WERI-Rb-1 (cell line): ENCODE data around the gene CACNA1I.

ENCODE experiments used
- DNase-seq: peaks from one replicate; pipeline ENCODE4 v3.0.0-alpha.2; 2020
- H3K27ac ChIP-seq: fragments of 250-450 bp; sonication (Bioruptor Pico); 2 replicates; pipeline ENCODE4 v1.5.1; 2020; ENCODE audit warnings: mild to moderate bottlenecking, moderate library complexity
- H3K27me3 ChIP-seq: fragments of 250-450 bp; sonication (Bioruptor Pico); 2 replicates; pipeline ENCODE4 v1.5.1; 2021; ENCODE audit warnings: mild to moderate bottlenecking, low read depth, moderate library complexity; ENCODE audit not compliant: insufficient read depth, severe bottlenecking
- H3K36me3 ChIP-seq: fragments of 250-450 bp; sonication (Bioruptor Pico); 2 replicates; pipeline ENCODE4 v1.5.1; 2020; ENCODE audit warnings: mild to moderate bottlenecking, moderate library complexity
- H3K4me3 ChIP-seq: 2 replicates; pipeline ENCODE4 v1.5.1; 2011; ENCODE audit warnings: low read depth, mild to moderate bottlenecking, control low read depth, low read length
- H3K9me3 ChIP-seq: fragments of 250-450 bp; sonication (Bioruptor Pico); 2 replicates; pipeline ENCODE4 v1.5.1; 2021; ENCODE audit warnings: mild to moderate bottlenecking, moderate library complexity; ENCODE audit not compliant: severe bottlenecking
- CTCF ChIP-seq: IDR thresholded peaks from 2 replicates; pipeline ENCODE4 v1.5.1; 2011; ENCODE audit warnings: low read depth, mild to moderate bottlenecking, control low read depth, inconsistent platforms, low read length

The CACNA1I gene

DNA sequence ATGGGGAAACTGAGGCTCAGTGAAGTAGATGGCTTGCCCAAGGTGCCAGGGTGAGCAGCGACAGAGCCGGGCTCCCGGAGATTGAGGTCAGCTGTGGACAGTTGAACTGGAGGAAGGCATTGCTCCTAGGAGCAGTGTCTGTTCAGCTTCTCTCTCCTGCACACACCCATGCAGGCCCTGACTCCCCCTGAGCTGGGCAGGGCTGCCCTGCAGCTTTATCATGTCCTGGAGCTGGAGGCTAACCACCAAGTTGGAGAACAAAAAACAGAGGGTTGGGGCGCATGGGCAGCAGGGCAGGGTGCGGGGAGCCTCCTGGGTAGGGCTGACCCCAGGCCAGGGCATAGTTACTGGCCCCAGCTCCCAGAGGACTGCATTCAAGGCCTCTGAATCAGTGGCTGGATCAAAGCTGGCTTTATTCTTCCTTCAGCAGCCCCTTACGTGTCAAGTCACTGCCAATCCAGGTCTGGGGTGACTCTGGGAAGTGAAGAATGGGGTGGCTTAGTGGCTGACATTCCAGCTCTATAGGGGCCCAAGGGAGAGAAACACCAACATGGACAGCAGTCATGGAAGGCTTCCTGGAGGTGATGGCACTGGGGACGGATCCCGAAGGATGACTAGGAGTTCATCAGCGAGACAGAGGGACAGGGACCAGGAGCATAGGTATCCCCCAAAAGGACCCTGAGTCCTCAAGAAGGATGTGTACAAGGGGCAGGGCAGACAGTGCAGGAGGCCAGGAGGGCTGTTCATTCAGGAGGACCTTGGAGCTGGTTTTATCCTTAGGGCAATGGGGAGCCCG is 83.8 kb downstream of the CACNA1I start:
- Histone ChIP-seq H3K9me3 (no peaks in the 10 kb centered on the region), H3K27me3 (no peaks in the 10 kb centered on the region)
- DNase-seq = no peak

DNA sequence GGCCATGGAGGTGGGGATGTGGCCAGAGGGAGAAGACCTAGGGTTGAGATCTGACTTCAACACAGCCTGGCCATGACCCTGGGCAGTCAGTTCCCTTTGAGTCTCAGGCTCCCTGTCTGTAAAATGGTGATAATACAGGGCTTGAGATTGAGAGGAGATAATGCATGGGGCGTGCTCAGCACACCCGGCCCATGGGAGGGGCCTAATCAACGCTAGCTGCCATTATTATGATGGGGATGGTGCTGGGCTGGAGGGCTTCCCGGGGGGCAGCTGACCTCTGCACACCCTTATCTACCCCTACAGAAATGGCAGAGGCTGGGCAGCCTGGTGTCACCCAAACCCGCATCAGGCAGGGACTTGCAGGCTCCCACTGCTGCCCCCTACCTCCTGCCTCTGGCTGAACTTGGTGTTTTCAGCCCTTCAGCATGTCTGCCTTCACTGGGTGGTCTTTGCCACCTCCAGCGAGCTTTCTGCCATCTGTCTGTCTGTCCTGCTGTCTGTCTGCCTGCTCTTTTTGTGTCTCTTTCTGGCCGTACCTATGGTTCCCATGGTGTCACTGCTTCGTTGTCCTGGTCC is 84.5 kb downstream of the CACNA1I start:
- H3K27me3 ChIP-seq = no peaks in the 10 kb centered on the region
- peak; percentile 28 for DNase-seq
- no peaks in the 10 kb centered on the region for H3K36me3 ChIP-seq
- TF ChIP-seq CTCF = peak; percentile 71
- no peak overlapping the region for H3K4me3 ChIP-seq
- H3K9me3 ChIP-seq = no peaks in the 10 kb centered on the region
- no peak overlapping the region for H3K27ac ChIP-seq

More for the DNA sequence above, 83.8 kb downstream of the CACNA1I start:
- Histone ChIP-seq H3K27ac (no peak overlapping the region), H3K4me3 (no peak overlapping the region), H3K36me3 (no peaks in the 10 kb centered on the region)
- TF ChIP-seq CTCF = no peak

GRCh38 chr22:39655831-39656230 is 85.3 kb downstream of the CACNA1I start:
- Histone ChIP-seq H3K9me3 (no peaks in the 10 kb centered on the region), H3K4me3 (no peak overlapping the region), H3K27me3 (no peaks in the 10 kb centered on the region), H3K36me3 (no peaks in the 10 kb centered on the region), H3K27ac (no peak overlapping the region)
- DNase-seq = no peak
- TF ChIP-seq CTCF = no peak

DNA sequence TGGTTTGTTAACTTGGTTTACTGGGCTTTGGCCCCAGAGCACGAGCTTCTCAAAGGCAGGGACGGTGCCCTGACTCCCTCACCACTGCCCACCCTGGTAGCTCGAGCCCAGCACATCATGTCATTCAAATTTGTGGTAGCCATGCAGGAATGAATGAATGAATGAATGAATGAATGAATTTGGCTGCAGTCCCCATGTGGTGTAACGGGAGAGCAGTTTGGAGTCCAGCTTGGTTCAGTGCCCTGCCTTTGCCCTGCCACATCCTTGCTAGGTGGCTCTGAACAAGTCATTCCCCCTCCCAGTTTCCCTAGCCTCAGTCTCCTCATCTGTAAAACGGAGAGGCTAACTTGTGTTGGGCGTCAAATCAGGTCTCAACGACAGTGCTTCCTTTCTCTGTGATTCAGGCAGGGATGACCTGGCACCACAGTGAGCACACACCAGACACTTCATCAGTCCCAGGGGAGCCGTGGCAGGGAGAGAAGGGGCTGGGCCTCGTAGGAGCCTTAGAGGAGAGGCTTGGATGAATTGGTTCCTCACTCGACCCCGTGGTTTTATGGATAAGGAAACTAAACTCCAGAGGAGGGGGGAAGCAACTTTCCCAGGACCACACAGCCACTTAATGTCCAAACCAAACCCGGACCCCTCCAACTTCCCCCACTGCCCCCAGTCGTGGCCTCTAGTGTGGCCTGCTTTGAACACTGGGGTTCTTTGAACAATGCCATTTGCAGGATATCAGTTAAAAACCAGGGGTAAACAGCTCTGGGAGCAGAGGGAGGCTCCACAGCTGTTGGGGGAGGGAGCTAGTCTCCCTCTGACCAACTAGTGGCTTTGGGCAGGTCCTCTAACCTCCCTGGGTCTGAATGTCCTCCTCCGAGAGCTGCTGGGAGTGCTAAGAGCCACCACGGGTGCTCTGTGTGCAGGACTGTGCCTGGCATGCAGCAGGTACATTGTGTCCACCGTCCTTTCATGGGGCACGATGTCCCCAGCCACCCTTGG is 86.2 kb downstream of the CACNA1I start:
- no peak for TF ChIP-seq CTCF
- Histone ChIP-seq H3K4me3 (no peak overlapping the region), H3K9me3 (no peaks in the 10 kb centered on the region), H3K27ac (no peak overlapping the region), H3K27me3 (no peaks in the 10 kb centered on the region), H3K36me3 (no peaks in the 10 kb centered on the region)
- no peak for DNase-seq

GRCh38 chr22:39658367-39658766 is 87.8 kb downstream of the CACNA1I start:
- TF ChIP-seq CTCF = no peak
- H3K27me3 ChIP-seq = no peaks in the 10 kb centered on the region
- no peaks in the 10 kb centered on the region for H3K9me3 ChIP-seq
- no peak overlapping the region for H3K4me3 ChIP-seq
- H3K27ac ChIP-seq = no peak overlapping the region
- H3K36me3 ChIP-seq = no peaks in the 10 kb centered on the region
- no peak for DNase-seq
